ENCODE measurements around the gene TADA2B.

Gene TADA2B

DNA sequence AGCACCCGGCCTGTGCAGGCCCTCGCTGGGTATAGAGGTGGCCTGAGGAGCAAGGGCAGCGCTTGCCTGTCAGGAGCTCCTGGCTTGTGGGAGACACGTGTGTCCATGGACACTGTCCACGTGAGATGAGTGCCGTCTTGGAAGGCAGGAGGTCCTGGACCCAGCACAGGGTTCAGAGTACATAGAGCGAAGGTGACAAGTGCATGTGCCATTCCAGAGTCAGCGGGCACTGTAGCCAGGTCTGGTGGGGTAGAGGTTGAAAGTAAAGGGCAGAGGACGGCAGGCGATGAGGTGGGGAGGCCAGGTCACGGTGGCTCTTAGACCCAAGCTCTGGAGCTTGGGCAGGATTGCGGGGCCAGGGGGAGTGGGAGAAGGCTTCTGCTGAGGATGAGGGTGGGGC is 28.4 kb upstream of the TADA2B start:
- Histone ChIP-seq H3K9me3 (ENCODE audit: control insufficient read depth, low read length) (no peaks in the 10 kb centered on the region), H3K4me3 (ENCODE audit: insufficient read depth in 1 of 2, low read depth in 1 of 2, low read length in 2 of 2) (no peak overlapping the region), H2AK5ac (ENCODE audit: low read length, severe bottlenecking) (no peak overlapping the region), H2BK12ac (ENCODE audit: low read length in 2 of 2) (no peak overlapping the region), H3K4me2 (ENCODE audit: low read length, poor library complexity, severe bottlenecking) (no peak overlapping the region), H2BK5ac (ENCODE audit: low read depth, low read length, poor library complexity, severe bottlenecking) (no peak overlapping the region), H3K18ac (ENCODE audit: low read depth in 1 of 2, low read length in 2 of 2) (no peak overlapping the region), H3K14ac (ENCODE audit: low read length in 2 of 2) (no peak overlapping the region), H3K23ac (ENCODE audit: low read length in 2 of 2) (no peak overlapping the region), H3K36me3 (ENCODE audit: control insufficient read depth in 1 of 2, insufficient read depth in 2 of 2, low read depth in 1 of 2, low read length in 2 of 2) (peaks cover 56 to 81% of the 10 kb centered on the region in 2 experiments), H4K91ac (ENCODE audit: low read length) (no peak overlapping the region), H2AFZ (ENCODE audit: low read depth, low read length) (no peak overlapping the region), H4K8ac (ENCODE audit: low read length) (no peak overlapping the region), H3K27me3 (ENCODE audit: control insufficient read depth in 1 of 2, insufficient read depth in 1 of 2, low read length in 2 of 2) (no peaks in the 10 kb centered on the region), H3K27ac (ENCODE audit: low read length, poor library complexity, severe bottlenecking) (no peak overlapping the region), H3K4me1 (ENCODE audit: control insufficient read depth, insufficient read depth, low read depth, low read length) (peaks cover 12% of the 10 kb centered on the region), H3K79me1 (replicated peaks; ENCODE audit: low read length, poor library complexity, severe bottlenecking) (peaks cover 14% of the 10 kb centered on the region), H2BK15ac (ENCODE audit: low read depth, poor library complexity, severe bottlenecking) (no peak overlapping the region), H3K4ac (ENCODE audit: low read depth in 1 of 2, low read length in 2 of 2) (no peak overlapping the region), H3K9ac (ENCODE audit: low read length) (no peak overlapping the region), H2BK120ac (ENCODE audit: low read depth, low read length) (no peak overlapping the region)
- 98% methylated on average over 12 of the region's 12 CpGs for WGBS
- DNase-seq, result no peak

DNA sequence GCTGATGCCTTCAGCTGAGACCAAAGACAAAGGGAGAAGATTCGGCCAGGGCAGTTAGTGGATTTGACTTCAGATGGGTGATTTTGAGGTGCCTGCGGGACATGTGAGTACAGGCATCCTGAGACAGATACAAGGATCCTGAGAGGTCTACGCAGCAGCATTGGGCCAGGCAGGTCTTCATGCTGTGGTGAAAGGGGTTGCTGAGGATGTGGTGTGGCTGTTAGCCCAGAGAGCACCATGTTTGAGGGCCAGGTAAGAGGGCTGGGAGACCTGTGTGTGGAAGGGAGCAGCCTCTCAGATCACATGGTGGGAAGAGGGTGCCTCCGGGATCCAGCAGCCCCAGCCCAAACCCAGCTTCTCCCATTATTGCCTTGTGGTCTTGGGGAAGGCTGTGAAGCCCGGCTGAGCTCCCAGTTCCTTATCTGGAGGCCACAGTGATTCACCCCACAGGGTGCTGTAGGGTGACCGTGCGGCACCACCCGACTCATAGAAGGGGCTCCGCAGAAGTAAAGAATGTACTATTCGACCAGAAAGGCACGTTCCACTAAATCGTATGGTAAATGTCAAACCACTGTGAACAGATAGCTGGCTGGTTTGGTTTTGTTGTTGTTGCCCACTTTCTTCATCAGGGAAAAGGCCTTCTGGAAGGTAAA is 27.7 kb upstream of the TADA2B start:
- H2BK12ac ChIP-seq (ENCODE audit: low read length in 2 of 2), result peak overlapping the region in 1 of 2 experiments; percentile 15
- no peak overlapping the region for H2AK5ac ChIP-seq (ENCODE audit: low read length, severe bottlenecking)
- no peaks in the 10 kb centered on the region for H3K9me3 ChIP-seq (ENCODE audit: control insufficient read depth, low read length)
- peaks cover 52 to 75% of the 10 kb centered on the region in 2 experiments for H3K36me3 ChIP-seq (ENCODE audit: control insufficient read depth in 1 of 2, insufficient read depth in 2 of 2, low read depth in 1 of 2, low read length in 2 of 2)
- 93% methylated on average over 12 of the region's 12 CpGs for WGBS
- H4K8ac ChIP-seq (ENCODE audit: low read length), result no peak overlapping the region
- peaks cover 16% of the 10 kb centered on the region for H3K79me1 ChIP-seq (replicated peaks; ENCODE audit: low read length, poor library complexity, severe bottlenecking)
- no peak overlapping the region for H3K4me2 ChIP-seq (ENCODE audit: low read length, poor library complexity, severe bottlenecking)
- no peak overlapping the region for H3K23ac ChIP-seq (ENCODE audit: low read length in 2 of 2)
- H2AFZ ChIP-seq (ENCODE audit: low read depth, low read length), result no peak overlapping the region
- H2BK5ac ChIP-seq (ENCODE audit: low read depth, low read length, poor library complexity, severe bottlenecking), result no peak overlapping the region
- H3K4me1 ChIP-seq (ENCODE audit: control insufficient read depth, insufficient read depth, low read depth, low read length), result peaks cover 17% of the 10 kb centered on the region
- DNase-seq, result no peak
- no peak overlapping the region for H3K9ac ChIP-seq (ENCODE audit: low read length)
- H3K4ac ChIP-seq (ENCODE audit: low read depth in 1 of 2, low read length in 2 of 2), result no peak overlapping the region
- H3K27me3 ChIP-seq (ENCODE audit: control insufficient read depth in 1 of 2, insufficient read depth in 1 of 2, low read length in 2 of 2), result no peaks in the 10 kb centered on the region
- H4K91ac ChIP-seq (ENCODE audit: low read length), result no peak overlapping the region
- H3K27ac ChIP-seq (ENCODE audit: low read length, poor library complexity, severe bottlenecking), result no peak overlapping the region
- H2BK120ac ChIP-seq (ENCODE audit: low read depth, low read length), result no peak overlapping the region
- no peak overlapping the region for H3K18ac ChIP-seq (ENCODE audit: low read depth in 1 of 2, low read length in 2 of 2)
- no peak overlapping the region for H3K4me3 ChIP-seq (ENCODE audit: insufficient read depth in 1 of 2, low read depth in 1 of 2, low read length in 2 of 2)
- H3K14ac ChIP-seq (ENCODE audit: low read length in 2 of 2), result no peak overlapping the region
- no peak overlapping the region for H2BK15ac ChIP-seq (ENCODE audit: low read depth, poor library complexity, severe bottlenecking)

DNA sequence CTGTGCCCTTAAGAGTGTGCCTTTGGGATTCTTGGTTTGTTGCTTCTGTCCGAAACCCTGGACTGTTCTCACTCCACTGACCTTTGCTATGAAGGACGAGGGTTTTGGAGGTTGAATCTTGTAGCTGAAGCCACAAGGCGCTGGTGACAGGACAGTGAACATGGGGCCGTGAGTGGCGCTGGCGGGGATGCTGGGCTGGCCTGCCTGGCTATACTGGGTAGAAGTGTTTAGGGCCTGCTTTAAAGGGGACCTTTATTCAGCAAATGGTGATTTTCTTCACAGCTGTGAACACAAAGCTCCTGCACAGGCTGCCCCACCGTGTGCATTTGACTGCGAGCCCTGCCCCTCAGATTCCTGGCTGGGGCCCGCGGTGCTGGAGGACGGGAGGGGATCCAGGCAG is 27.1 kb upstream of the TADA2B start:
- Histone ChIP-seq H3K23ac (ENCODE audit: low read length in 2 of 2) (no peak overlapping the region), H3K14ac (ENCODE audit: low read length in 2 of 2) (no peak overlapping the region), H3K4me1 (ENCODE audit: control insufficient read depth, insufficient read depth, low read depth, low read length) (peaks cover 21% of the 10 kb centered on the region), H3K79me1 (replicated peaks; ENCODE audit: low read length, poor library complexity, severe bottlenecking) (peaks cover 16% of the 10 kb centered on the region), H3K18ac (ENCODE audit: low read depth in 1 of 2, low read length in 2 of 2) (no peak overlapping the region), H2BK15ac (ENCODE audit: low read depth, poor library complexity, severe bottlenecking) (no peak overlapping the region), H4K8ac (ENCODE audit: low read length) (no peak overlapping the region), H2BK120ac (ENCODE audit: low read depth, low read length) (no peak overlapping the region), H3K36me3 (ENCODE audit: control insufficient read depth in 1 of 2, insufficient read depth in 2 of 2, low read depth in 1 of 2, low read length in 2 of 2) (peaks cover 53 to 75% of the 10 kb centered on the region in 2 experiments), H3K4me2 (ENCODE audit: low read length, poor library complexity, severe bottlenecking) (no peak overlapping the region), H3K4me3 (ENCODE audit: insufficient read depth in 1 of 2, low read depth in 1 of 2, low read length in 2 of 2) (no peak overlapping the region), H4K91ac (ENCODE audit: low read length) (no peak overlapping the region), H2BK12ac (ENCODE audit: low read length in 2 of 2) (no peak overlapping the region), H3K27ac (ENCODE audit: low read length, poor library complexity, severe bottlenecking) (no peak overlapping the region), H3K4ac (ENCODE audit: low read depth in 1 of 2, low read length in 2 of 2) (no peak overlapping the region), H2AFZ (ENCODE audit: low read depth, low read length) (no peak overlapping the region), H2BK5ac (ENCODE audit: low read depth, low read length, poor library complexity, severe bottlenecking) (no peak overlapping the region), H3K9me3 (ENCODE audit: control insufficient read depth, low read length) (no peaks in the 10 kb centered on the region), H3K9ac (ENCODE audit: low read length) (no peak overlapping the region), H3K27me3 (ENCODE audit: control insufficient read depth in 1 of 2, insufficient read depth in 1 of 2, low read length in 2 of 2) (no peaks in the 10 kb centered on the region), H2AK5ac (ENCODE audit: low read length, severe bottlenecking) (no peak overlapping the region)
- WGBS, result 79% methylated on average over 11 of the region's 11 CpGs
- DNase-seq, result no peak

DNA sequence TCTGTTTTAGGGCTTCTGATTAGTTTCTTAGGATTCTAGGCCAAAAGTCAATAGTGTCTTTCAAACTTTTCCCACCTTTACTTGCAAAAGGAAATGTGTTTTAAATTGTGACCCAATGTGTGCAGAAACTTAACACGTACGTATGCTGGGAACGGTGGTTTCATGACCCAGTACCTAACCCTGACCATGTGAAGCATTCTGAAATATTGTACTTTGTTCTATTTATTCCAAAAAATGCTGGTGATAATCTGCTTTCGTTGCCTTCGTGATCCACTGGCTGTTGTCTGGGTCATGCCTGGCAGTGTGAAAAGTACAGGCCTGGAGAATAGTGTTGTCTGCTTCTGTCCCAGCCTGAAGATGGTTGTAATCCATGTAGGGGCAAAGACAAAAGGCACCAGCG is 26.7 kb upstream of the TADA2B start:
- Histone ChIP-seq H2AFZ (ENCODE audit: low read depth, low read length) (no peak overlapping the region), H3K4me3 (ENCODE audit: insufficient read depth in 1 of 2, low read depth in 1 of 2, low read length in 2 of 2) (no peak overlapping the region), H3K4ac (ENCODE audit: low read depth in 1 of 2, low read length in 2 of 2) (no peak overlapping the region), H3K27me3 (ENCODE audit: control insufficient read depth in 1 of 2, insufficient read depth in 1 of 2, low read length in 2 of 2) (no peaks in the 10 kb centered on the region), H3K18ac (ENCODE audit: low read depth in 1 of 2, low read length in 2 of 2) (no peak overlapping the region), H3K36me3 (ENCODE audit: control insufficient read depth in 1 of 2, insufficient read depth in 2 of 2, low read depth in 1 of 2, low read length in 2 of 2) (peaks cover 51 to 75% of the 10 kb centered on the region in 2 experiments), H2BK12ac (ENCODE audit: low read length in 2 of 2) (no peak overlapping the region), H3K4me1 (ENCODE audit: control insufficient read depth, insufficient read depth, low read depth, low read length) (peaks cover 22% of the 10 kb centered on the region), H3K79me1 (replicated peaks; ENCODE audit: low read length, poor library complexity, severe bottlenecking) (peaks cover 14% of the 10 kb centered on the region), H4K91ac (ENCODE audit: low read length) (no peak overlapping the region), H3K27ac (ENCODE audit: low read length, poor library complexity, severe bottlenecking) (no peak overlapping the region), H2BK5ac (ENCODE audit: low read depth, low read length, poor library complexity, severe bottlenecking) (no peak overlapping the region), H3K14ac (ENCODE audit: low read length in 2 of 2) (no peak overlapping the region), H3K9me3 (ENCODE audit: control insufficient read depth, low read length) (no peaks in the 10 kb centered on the region), H2BK120ac (ENCODE audit: low read depth, low read length) (no peak overlapping the region), H3K4me2 (ENCODE audit: low read length, poor library complexity, severe bottlenecking) (no peak overlapping the region), H2BK15ac (ENCODE audit: low read depth, poor library complexity, severe bottlenecking) (no peak overlapping the region), H2AK5ac (ENCODE audit: low read length, severe bottlenecking) (no peak overlapping the region), H3K23ac (ENCODE audit: low read length in 2 of 2) (no peak overlapping the region), H4K8ac (ENCODE audit: low read length) (no peak overlapping the region), H3K9ac (ENCODE audit: low read length) (no peak overlapping the region)
- no peak for DNase-seq
- 100% methylated on average over 5 of the region's 6 CpGs for WGBS
